Measurements from ENCODE around the gene TCF20. TPM values are rescaled to one million over a fixed set of nuclear protein-coding genes. Genes with fewer than 3 reads are reported as not detected.

The TCF20 gene
- total RNA-seq, 1 donor from 2014 or later, result 38.8 TPM

- no peak for DNase-seq
- no peak for ATAC-seq
Observed at GRCh38 chr22:42298746-42299145, 28.3 kb upstream of the TCF20 start.

GRCh38 chr22:42297778-42298177, 27.3 kb upstream of the TCF20 start:
- DNase-seq, result no peak
- ATAC-seq, result no peak
- no peaks in the 10 kb centered on the region for H3K27me3 ChIP-seq (ENCODE audit: low read depth)
- intact Hi-C loops (cut with DNase I), result no loop called here
- no peak overlapping the region for H3K27ac ChIP-seq
- H3K4me3 ChIP-seq, result no peak overlapping the region
- no peak for TF ChIP-seq CTCF (IDR thresholded peaks at IDR 0.05)
- no peaks in the 10 kb centered on the region for H3K36me3 ChIP-seq
- H3K4me1 ChIP-seq, result peaks cover 22% of the 10 kb centered on the region
- H3K9me3 ChIP-seq, result no peaks in the 10 kb centered on the region

More at GRCh38 chr22:42298746-42299145, 28.3 kb upstream of the TCF20 start:
- no peak overlapping the region for H3K27ac ChIP-seq
- no peak for TF ChIP-seq CTCF (IDR thresholded peaks at IDR 0.05)
- H3K4me3 ChIP-seq, result no peak overlapping the region
- no peaks in the 10 kb centered on the region for H3K27me3 ChIP-seq (ENCODE audit: low read depth)
- no peaks in the 10 kb centered on the region for H3K36me3 ChIP-seq
- intact Hi-C loops (cut with DNase I), result no loop called here
- no peaks in the 10 kb centered on the region for H3K9me3 ChIP-seq
- H3K4me1 ChIP-seq, result peaks cover 22% of the 10 kb centered on the region

GRCh38 chr22:42296883-42297282, 26.4 kb upstream of the TCF20 start:
- intact Hi-C loops (cut with DNase I), result no loop called here

GRCh38 chr22:42296381-42296853, 26.0 kb upstream of the TCF20 start:
- H3K36me3 ChIP-seq, result no peaks in the 10 kb centered on the region
- DNase-seq, result no peak
- no peak overlapping the region for H3K27ac ChIP-seq
- no peak for TF ChIP-seq CTCF (IDR thresholded peaks at IDR 0.05)
- no peak overlapping the region for H3K4me3 ChIP-seq
- no peaks in the 10 kb centered on the region for H3K27me3 ChIP-seq (ENCODE audit: low read depth)
- intact Hi-C loops (cut with DNase I), result no loop called here
- no peaks in the 10 kb centered on the region for H3K9me3 ChIP-seq
- peaks cover 21% of the 10 kb centered on the region for H3K4me1 ChIP-seq
- ATAC-seq, result no peak

More at GRCh38 chr22:42296883-42297282, 26.4 kb upstream of the TCF20 start:
- H3K4me1 ChIP-seq, result peaks cover 22% of the 10 kb centered on the region
- no peaks in the 10 kb centered on the region for H3K9me3 ChIP-seq
- no peak for DNase-seq
- ATAC-seq, result no peak
- H3K27ac ChIP-seq, result no peak overlapping the region
- H3K4me3 ChIP-seq, result no peak overlapping the region
- no peaks in the 10 kb centered on the region for H3K27me3 ChIP-seq (ENCODE audit: low read depth)
- no peak for TF ChIP-seq CTCF (IDR thresholded peaks at IDR 0.05)
- no peaks in the 10 kb centered on the region for H3K36me3 ChIP-seq

- no peak overlapping the region for H3K4me3 ChIP-seq
- H3K36me3 ChIP-seq, result no peaks in the 10 kb centered on the region
- no peak overlapping the region for H3K27ac ChIP-seq
- no peaks in the 10 kb centered on the region for H3K9me3 ChIP-seq
- TF ChIP-seq CTCF (IDR thresholded peaks at IDR 0.05), result no peak
- ATAC-seq (peak; percentile 32 to 57), DNase-seq (no peak)
- H3K4me1 ChIP-seq, result peaks cover 5% of the 10 kb centered on the region
- H3K27me3 ChIP-seq (ENCODE audit: low read depth), result no peaks in the 10 kb centered on the region
- intact Hi-C loops (cut with DNase I), result no loop called here
Observed at GRCh38 chr22:42294034-42294985, 23.9 kb upstream of the TCF20 start.
